ENCODE measurements around the gene RAP1GAP2. TPM values are rescaled to one million over a fixed set of nuclear protein-coding genes. Genes with fewer than 3 reads are reported as not detected.

Gene RAP1GAP2
- total RNA-seq, 1 experiment from 2014 or later, result 72.8 TPM

GRCh38 chr17:2888326-2888725, 92.1 kb downstream of the RAP1GAP2 start (continued):
- no peak for TF ChIP-seq JUN (CRISPR knock-in tag; IDR thresholded peaks at IDR 0.05)
- TF ChIP-seq NR3C1 (CRISPR knock-in tag; conservative IDR thresholded peaks at IDR 0.05; ENCODE audit: low read depth), result no peak
- no peak for TF ChIP-seq STAT6 (CRISPR knock-in tag; conservative IDR thresholded peaks at IDR 0.05; ENCODE audit: low read depth)
- no peak for TF ChIP-seq ZNF512 (CRISPR knock-in tag; IDR thresholded peaks at IDR 0.05; ENCODE audit: borderline replicate concordance)
- TF ChIP-seq AFF4 (CRISPR knock-in tag; IDR thresholded peaks at IDR 0.05; ENCODE audit: borderline replicate concordance), result no peak
- no peak for TF ChIP-seq GTF2I (CRISPR knock-in tag; conservative IDR thresholded peaks at IDR 0.05)
- TF ChIP-seq ATF3 (CRISPR knock-in tag; conservative IDR thresholded peaks at IDR 0.05), result no peak
- no peak for TF ChIP-seq ETV6 (CRISPR knock-in tag; IDR thresholded peaks at IDR 0.05)

- H3K4me3 Mint-ChIP-seq, result no peak overlapping the region
- CTCF ChIA-PET, result interaction anchor here (0.8 to 1.0 kb wide), 3 partner anchors 41 to 63 kb away, joined by 4 to 7 read pairs (median 5); no protein-coding TSS in a partner anchor
- TF ChIP-seq ATF1 (CRISPR knock-in tag; IDR thresholded peaks at IDR 0.05) (no peak), CREM (CRISPR knock-in tag; IDR thresholded peaks at IDR 0.05) (no peak), ZNF281 (CRISPR knock-in tag; IDR thresholded peaks at IDR 0.05) (no peak), NFE2L1 (CRISPR knock-in tag; IDR thresholded peaks at IDR 0.05) (no peak), MXD4 (CRISPR knock-in tag; IDR thresholded peaks at IDR 0.05; ENCODE audit: borderline replicate concordance) (no peak), ZNF396 (CRISPR knock-in tag; IDR thresholded peaks at IDR 0.05; ENCODE audit: borderline replicate concordance) (no peak), HMGA2 (CRISPR knock-in tag; IDR thresholded peaks at IDR 0.05) (no peak), ZNF121 (CRISPR knock-in tag; IDR thresholded peaks at IDR 0.05) (no peak), MYBL2 (CRISPR knock-in tag; IDR thresholded peaks at IDR 0.05) (no peak), GRHL2 (CRISPR knock-in tag; IDR thresholded peaks at IDR 0.05; ENCODE audit: insufficient replicate concordance, severe bottlenecking) (no peak), ESRRA (CRISPR knock-in tag; IDR thresholded peaks at IDR 0.05; ENCODE audit: borderline replicate concordance) (no peak), STAT6 (CRISPR knock-in tag; conservative IDR thresholded peaks at IDR 0.05; ENCODE audit: low read depth) (no peak), ZNF263 (CRISPR knock-in tag; IDR thresholded peaks at IDR 0.05; ENCODE audit: low read depth) (no peak), ZMAT4 (CRISPR knock-in tag; IDR thresholded peaks at IDR 0.05) (no peak), MAX (CRISPR knock-in tag; IDR thresholded peaks at IDR 0.05) (no peak)
Observed at GRCh38 chr17:2889256-2889655, 93.0 kb downstream of the RAP1GAP2 start.

More at GRCh38 chr17:2889256-2889655, 93.0 kb downstream of the RAP1GAP2 start:
- DNase-seq (ENCODE audit: low spot score) (no peak), ATAC-seq (no peak)
- Mint-ChIP-seq H3K27ac (peak overlapping the region; percentile 94), H3K27me3 (ENCODE audit: low read depth) (no peaks in the 10 kb centered on the region), H3K4me1 (peaks cover 53% of the 10 kb centered on the region), H3K9me3 (no peaks in the 10 kb centered on the region), H3K36me3 (peaks cover 7% of the 10 kb centered on the region; the same call in 1 of the 2 replicates)
- POLR2A ChIA-PET, result no interaction called here
